HFF-Myc (cell line): ENCODE measurements around the gene CCDC43.
A peak's percentile ranks its signal among the peaks of the same experiment; 100 is the strongest.
"Not testable (repeated sequence)": the region's sequence is repeated elsewhere in the genome, so short reads cannot be mapped to it uniquely, and the experiment has no call there.

Experiments
- DNase-seq: peaks from one replicate; pipeline ENCODE4 v3.0.0-alpha.2; 2011; ENCODE audit warnings: low read depth; ENCODE audit errors: extremely low read depth
- H3K4me3 ChIP-seq: replicated peaks from 2 replicates; pipeline ENCODE4 v1.5.1; 2011; ENCODE audit warnings: low read depth, mild to moderate bottlenecking, control low read depth, low read length
- TF ChIP-seq, protein P1 (sequence below): IDR thresholded peaks from 2 replicates; pipeline ENCODE4 v1.5.1; 2012; ENCODE audit warnings: mild to moderate bottlenecking, low read depth, low read length, control low read depth; ENCODE audit errors: missing control alignments

CCDC43 gene

DNA sequence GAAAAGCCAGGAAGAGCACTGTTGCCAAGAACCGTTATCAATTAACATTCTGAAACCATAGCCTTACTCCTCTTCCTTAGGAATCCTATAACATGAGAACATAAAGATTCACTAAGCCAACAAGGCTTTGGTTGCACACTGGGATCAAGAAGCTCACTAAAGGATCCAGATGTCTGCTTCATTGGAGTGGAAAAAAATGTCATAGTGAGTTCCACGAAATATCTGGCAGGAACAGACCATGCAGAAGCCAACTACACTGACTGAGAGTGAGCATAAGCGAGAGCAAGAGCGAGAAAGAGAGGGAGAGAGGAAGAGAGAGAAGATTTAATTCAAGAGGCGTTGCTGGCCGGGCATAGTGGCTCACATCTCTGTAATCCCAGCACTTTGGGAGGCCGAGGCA, 46.7 kb downstream of the CCDC43 start:
- no peak overlapping the region for H3K4me3 ChIP-seq
- DNase-seq, result no peak
- TF ChIP-seq, protein P1, sequence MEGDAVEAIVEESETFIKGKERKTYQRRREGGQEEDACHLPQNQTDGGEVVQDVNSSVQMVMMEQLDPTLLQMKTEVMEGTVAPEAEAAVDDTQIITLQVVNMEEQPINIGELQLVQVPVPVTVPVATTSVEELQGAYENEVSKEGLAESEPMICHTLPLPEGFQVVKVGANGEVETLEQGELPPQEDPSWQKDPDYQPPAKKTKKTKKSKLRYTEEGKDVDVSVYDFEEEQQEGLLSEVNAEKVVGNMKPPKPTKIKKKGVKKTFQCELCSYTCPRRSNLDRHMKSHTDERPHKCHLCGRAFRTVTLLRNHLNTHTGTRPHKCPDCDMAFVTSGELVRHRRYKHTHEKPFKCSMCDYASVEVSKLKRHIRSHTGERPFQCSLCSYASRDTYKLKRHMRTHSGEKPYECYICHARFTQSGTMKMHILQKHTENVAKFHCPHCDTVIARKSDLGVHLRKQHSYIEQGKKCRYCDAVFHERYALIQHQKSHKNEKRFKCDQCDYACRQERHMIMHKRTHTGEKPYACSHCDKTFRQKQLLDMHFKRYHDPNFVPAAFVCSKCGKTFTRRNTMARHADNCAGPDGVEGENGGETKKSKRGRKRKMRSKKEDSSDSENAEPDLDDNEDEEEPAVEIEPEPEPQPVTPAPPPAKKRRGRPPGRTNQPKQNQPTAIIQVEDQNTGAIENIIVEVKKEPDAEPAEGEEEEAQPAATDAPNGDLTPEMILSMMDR, result no peak

DNA sequence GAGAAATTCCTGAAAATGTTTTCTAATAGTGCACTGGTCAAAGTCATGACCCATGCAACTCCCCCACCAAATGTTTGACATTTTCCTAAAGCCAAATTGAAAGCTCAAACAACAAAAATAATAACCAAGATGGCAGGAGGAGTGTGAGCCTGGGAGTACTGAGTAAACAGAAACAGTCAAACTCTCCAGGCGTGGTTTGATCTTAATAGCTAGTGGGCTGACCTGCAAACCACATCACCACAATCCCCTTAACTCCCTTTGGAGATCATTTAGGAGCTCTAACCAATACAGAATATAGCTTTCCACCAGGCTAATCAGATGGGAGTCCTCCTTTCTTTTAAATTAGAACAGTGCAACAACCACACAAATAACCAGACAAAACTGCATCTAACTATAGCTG, 52.5 kb downstream of the CCDC43 start:
- no peak for DNase-seq
- no peak overlapping the region for H3K4me3 ChIP-seq
- TF ChIP-seq, protein P1, result no peak

DNA sequence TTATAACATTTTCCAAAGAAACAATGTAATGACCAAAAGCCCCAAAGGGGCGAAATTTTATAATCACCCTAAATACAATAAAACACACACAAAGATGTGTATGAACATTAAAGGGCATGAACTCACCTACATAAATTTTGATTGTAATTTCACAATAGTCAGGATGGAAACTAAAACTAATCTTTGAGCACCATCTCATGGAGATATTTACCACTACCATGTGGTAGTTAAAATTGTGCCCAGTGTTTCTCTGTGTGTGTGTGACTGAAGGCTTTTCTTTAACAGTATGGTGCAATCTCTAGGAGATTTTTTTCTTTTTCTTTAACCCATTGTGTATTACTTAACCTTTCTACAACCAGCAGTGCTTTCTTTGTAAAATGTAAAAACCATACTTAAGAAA, 53.0 kb downstream of the CCDC43 start:
- peak; percentile 21 for DNase-seq
- TF ChIP-seq, protein P1, result peak; percentile 15
- no peak overlapping the region for H3K4me3 ChIP-seq

DNA sequence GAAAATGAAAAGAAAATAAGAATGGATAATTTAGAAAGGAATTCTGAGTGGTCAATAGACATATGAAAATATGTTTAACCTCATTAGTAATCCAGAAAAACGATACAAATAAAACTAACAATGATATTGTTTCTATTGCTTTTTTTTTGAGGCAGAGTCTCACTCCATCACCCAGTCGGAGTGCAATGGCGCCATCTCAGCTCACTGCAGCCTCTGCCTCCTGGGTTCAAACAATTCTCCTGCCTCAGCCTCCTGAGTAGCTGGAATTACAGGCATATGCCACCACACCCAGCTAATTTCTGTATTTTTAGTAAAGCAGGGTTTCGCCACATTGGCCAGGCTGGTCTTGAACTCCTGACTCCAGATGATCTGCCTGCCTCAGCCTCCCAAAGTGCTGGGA, 55.2 kb downstream of the CCDC43 start:
- not testable (repeated sequence) for DNase-seq, H3K4me3 ChIP-seq

DNA sequence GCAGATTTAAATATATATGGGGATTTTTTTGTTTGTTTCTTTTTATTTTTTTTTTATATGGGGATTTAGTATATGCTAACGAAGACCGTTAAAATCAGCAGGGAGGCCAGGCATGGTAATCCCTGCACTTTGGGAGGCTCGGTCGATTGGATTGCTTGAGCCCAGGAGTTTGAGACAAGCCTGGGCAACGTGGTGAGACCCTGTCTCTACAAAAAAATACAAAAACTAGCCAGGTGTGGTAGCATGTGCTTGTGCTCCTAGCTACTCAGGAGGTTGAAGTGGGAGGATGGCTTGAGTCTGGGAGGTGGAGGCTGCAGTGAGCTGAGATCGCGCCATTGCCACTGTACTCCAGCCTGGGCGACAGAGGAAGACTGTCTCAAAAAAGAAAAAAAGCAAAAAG, 55.6 kb downstream of the CCDC43 start:
- no peak overlapping the region for H3K4me3 ChIP-seq
- no peak for DNase-seq
- TF ChIP-seq, protein P1, result no peak

DNA sequence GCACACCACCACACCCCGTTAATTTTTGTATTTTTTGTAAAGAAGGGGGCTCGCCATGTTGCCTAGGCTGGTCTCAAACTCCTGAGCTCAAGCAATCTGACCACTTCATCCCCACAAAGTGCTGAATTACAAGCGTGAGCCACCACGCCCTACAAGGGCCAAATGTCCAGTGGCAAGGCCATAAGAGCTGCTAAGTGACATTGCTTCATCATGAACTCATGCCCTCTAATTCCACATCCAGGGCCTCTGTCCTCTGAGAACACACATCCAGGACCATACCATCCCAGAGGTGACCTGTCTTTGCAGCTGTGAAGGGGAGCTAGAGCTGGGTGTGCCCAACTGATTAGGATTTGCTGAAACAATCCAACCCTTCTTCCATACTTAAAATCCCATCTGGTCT, 58.9 kb downstream of the CCDC43 start:
- TF ChIP-seq, protein P1, result no peak
- no peak for DNase-seq
- H3K4me3 ChIP-seq, result no peak overlapping the region

DNA sequence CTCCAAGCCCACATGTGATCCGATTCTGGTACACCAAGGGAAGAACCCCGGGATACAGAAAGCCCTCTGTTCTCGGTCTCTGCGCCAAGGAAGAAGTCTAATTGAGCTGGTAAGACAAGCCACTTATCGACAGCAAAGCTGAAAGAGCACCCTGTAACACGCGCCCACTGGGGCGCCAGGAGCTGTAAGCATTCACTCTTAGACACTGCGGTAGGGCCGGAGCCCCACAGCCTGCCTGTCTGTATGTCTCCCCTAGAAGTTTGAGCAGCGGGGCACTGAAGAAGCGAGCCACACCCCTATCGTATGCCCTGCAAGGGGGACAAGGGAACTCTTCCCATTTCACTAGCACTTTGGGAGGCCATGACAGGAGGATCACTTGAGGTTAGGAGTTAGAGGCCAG, 60.3 kb downstream of the CCDC43 start:
- DNase-seq, result no peak
- TF ChIP-seq, protein P1, result no peak
- H3K4me3 ChIP-seq, result no peak overlapping the region
